NK-92 (cell line): ENCODE measurements around the gene SPDYE1.
"Not testable (repeated sequence)": the region's sequence is repeated elsewhere in the genome, so short reads cannot be mapped to it uniquely, and the experiment has no call there.

Source experiments
- DNase-seq: peaks from one replicate; lab custom pipeline; 2025; ENCODE audit not compliant: unreplicated experiment; lab: John Stamatoyannopoulos, UW

Gene SPDYE1

GRCh38 chr7:43997532-43997931 is at the start of gene SPDYE1:
SPDYE1 (plus strand) TSS chr7:43997897; CDS start chr7:43999950, 2,053 bp downstream.
- DNase-seq, result not testable (repeated sequence)

DNA sequence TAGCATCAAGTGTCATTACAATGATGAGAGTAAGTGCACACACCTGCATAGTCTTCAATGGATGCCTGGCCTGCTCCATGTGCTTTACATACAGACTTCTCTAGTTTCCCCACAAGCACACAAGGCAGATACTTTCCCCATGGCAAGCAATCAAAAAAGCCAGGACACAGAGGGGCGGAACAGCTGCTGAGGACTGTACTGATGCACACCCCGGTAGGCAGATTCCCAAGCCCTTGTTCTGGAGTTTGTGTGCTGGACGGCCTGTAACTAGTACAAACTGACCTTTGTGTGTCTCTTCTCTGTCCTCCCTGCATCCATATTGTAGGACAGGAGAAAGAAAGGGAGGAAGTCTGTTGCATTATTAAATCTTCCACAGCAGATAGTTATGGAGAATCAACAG is 45.7 kb upstream of the SPDYE1 start:
- no peak for DNase-seq

DNA sequence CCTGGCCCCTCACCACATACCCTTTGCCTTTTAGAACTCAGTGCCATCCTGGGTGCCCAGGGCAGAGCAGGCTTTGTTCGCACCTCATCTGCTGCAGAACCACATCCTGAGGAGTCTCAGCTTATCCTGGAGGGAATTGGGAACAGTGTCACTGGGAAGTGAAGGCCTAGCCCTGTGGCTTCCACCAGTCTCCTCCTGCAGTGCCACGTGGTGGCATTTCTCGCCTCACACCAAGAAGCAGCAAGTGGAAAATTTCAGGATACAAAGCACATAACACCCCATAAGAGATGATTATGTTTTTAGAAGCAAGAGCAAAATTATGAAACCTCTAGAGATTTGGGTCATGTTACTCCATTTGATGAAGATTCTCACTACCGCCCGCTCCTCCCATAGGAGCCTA is 44.6 kb upstream of the SPDYE1 start:
- DNase-seq, result no peak

GRCh38 chr7:43954524-43955228 is 43.0 kb upstream of the SPDYE1 start:
- DNase-seq, result no peak

DNA sequence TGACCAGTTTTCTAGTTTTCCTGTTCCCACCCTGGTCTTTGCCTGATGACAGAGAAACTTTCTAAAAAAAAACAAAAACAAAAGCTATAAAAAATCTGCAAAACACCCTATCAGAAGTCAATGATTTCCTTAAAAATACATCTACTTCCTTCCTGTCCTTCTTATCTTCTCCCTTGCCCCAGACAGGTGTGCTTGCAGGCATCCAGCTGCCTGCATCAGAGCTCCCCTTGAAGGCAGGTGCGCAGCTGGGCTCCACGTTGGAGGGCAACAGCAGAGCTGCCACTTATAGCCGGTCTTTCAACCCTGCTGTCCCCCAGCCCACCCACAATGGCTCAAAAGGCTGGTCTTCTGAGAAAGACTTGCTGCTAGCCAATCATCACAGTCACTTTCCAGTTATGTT is 41.7 kb upstream of the SPDYE1 start:
- DNase-seq, result no peak

- no peak for DNase-seq
These were observed 36.8 kb upstream of the SPDYE1 start for GRCh38 chr7:43960933-43961332.

DNA sequence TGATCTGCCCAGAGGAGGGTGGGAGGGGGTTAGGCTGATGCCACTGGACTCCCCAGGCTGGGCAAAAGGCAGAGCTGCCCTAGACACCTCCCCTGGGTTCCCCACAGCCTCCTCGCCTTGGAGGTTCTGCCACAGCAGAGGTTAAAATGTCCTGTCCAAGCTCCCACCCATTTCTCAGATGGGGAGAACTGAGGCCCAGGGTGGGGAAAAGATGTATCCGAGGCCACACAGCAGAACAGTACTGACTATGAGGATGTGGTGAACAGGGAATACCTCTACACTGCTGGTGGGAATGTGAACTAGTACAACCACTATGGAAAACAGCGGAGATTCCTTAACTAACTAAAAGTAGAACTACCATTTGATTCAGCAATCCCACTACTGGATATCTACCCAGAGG is 31.3 kb upstream of the SPDYE1 start:
- DNase-seq, result not testable (repeated sequence)

- not testable (repeated sequence) for DNase-seq
These were observed 29.3 kb upstream of the SPDYE1 start for GRCh38 chr7:43968172-43969040.

- DNase-seq, result not testable (repeated sequence)
These were observed 28.1 kb upstream of the SPDYE1 start for GRCh38 chr7:43969586-43969985.

DNA sequence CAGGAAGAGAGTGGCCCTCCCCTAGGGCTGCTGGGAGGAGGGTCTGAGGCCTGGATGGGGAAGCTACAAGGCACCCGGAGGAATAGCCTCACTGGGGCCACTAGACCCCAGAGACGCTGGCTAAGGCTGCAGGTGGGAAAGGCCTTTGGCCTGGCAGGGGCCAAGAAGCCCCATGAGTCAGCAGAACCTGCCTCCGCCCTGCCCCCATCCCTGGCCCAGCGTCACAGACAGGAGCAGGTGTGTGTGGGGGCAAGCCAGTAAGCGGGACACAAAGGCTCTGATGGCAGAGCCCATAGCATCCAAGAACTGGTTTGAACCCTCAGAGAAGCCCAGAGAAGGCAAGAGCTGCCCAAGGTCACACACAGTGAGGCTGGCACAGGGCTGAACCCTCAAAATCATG is 27.0 kb upstream of the SPDYE1 start:
- DNase-seq, result not testable (repeated sequence)

- not testable (repeated sequence) for DNase-seq
These were observed 23.6 kb upstream of the SPDYE1 start for GRCh38 chr7:43974033-43974573.

- not testable (repeated sequence) for DNase-seq
These were observed 22.8 kb upstream of the SPDYE1 start for GRCh38 chr7:43974725-43975482.

GRCh38 chr7:43977525-43977924 is 20.2 kb upstream of the SPDYE1 start:
- DNase-seq, result no peak

GRCh38 chr7:43978102-43978501 is 19.6 kb upstream of the SPDYE1 start:
- DNase-seq, result not testable (repeated sequence)

GRCh38 chr7:43982848-43983247 is 14.8 kb upstream of the SPDYE1 start:
- DNase-seq, result not testable (repeated sequence)

- DNase-seq, result not testable (repeated sequence)
These were observed 14.0 kb upstream of the SPDYE1 start for GRCh38 chr7:43983736-43984135.

DNA sequence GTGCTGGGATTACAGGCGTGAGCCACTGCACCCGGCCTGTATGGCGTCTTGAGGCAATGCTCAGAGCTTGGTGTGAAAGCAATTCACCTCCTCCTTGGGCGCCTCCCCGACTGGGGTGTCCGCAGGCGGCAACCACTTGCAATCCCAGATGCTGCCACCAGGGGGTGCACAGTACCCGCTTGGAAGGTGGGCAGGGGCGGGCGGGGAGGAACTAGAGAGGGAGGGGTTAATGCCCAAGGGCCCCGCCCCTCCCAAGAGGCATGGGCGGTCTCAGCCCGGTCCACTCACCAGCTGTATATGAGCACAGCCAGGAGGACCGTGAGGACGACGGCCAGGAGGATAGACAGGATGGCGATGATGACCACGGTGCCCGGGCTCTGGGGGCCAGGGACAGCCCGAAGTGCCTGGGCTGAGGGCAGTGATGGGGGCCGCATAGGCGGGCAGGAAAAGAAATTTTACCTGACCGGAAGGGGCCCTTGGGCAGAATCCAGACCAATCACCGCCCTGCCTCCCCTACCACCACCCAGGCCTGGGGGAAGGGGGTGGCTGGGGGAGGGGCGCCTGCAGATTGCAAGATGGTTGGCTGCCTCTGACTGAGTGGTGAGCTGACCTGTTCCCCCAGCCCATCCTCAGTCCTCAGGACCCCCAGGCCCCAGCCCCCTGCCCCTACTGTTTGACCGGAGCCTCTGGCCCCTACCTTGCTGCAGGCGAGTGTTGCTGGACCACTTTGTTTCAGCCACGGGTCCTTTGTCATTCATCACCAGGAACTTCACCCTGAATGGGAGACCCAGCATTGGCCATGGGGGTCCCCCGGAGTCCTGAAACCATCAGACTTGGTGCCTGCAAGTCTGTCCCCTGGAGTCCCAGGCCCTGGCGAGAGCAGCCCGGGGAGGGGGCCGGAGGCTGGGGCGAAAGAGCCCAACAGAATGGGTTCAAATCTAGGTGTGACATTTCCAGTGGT is 11.5 kb upstream of the SPDYE1 start:
- DNase-seq, result not testable (repeated sequence)

DNA sequence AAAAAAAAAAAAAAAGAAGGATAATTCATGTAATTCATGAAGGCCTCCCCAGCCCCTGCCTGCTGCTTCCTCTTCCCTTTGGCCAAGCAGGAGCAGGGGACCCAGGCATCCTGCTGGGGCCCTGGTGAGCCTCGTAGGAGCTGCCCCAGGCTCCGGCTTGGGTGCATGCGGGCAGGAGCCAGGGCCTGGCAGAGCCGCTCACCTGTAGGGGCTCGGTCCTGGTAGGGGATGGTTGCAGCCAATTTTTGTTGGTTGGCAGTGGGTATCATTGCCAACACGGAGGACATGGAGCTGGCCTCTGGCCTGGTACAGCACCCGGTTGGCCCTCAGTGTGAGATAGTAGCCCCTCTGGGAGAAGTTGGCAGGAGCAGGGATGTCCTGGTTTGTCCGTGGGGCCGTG is 10.2 kb upstream of the SPDYE1 start:
- DNase-seq, result not testable (repeated sequence)

GRCh38 chr7:43990011-43990585 is 7.6 kb upstream of the SPDYE1 start:
- not testable (repeated sequence) for DNase-seq

- DNase-seq, result not testable (repeated sequence)
These were observed 6.9 kb upstream of the SPDYE1 start for GRCh38 chr7:43990829-43991228.
